Adrenal gland (tissue), 12 donors: ENCODE measurements around the gene TRIM47. TPM values are rescaled to one million over a fixed set of nuclear protein-coding genes. Genes with fewer than 3 reads are reported as not detected.
A peak's percentile ranks its signal among the peaks of the same experiment; 100 is the strongest.

ENCODE experiments used
- DNase-seq, 7 donors: peaks; one replicate each; pipeline ENCODE4 v3.0.0-alpha.2; 2019 to 2020
- H3K27ac ChIP-seq, 5 donors: fragments of 200-600 bp; sonication (generic) in 4 of 5; 1 replicate in 3 of 5; 2 replicates in 2 of 5; pipeline versions ENCODE4 v1.5.1 to v1.8.0; 2016 to 2020; ENCODE audit warnings: mild to moderate bottlenecking in 1 of 5
- H3K27me3 ChIP-seq: fragments of 200-600 bp; 2 replicates; pipeline ENCODE4 v1.8.0; 2021
- H3K36me3 ChIP-seq, 2 donors: fragments of 200-600 bp; replicated peaks in 1 of 2; 1 replicate in 1 of 2; 2 replicates in 1 of 2; pipeline versions ENCODE4 v1.5.1 to v1.8.0; 2018 to 2022
- H3K4me1 ChIP-seq, 2 donors: fragments of 200-600 bp; replicated peaks in 1 of 2; 1 replicate in 1 of 2; 2 replicates in 1 of 2; pipeline versions ENCODE4 v1.5.1 to v1.8.0; 2018 to 2021
- H3K4me3 ChIP-seq, 4 donors: fragments of 200-600 bp; sonication (generic) in 3 of 4; one replicate each; pipeline ENCODE4 v1.5.1; 2016 to 2018
- H3K9me3 ChIP-seq, 3 donors: fragments of 200-600 bp; sonication (generic) in 1 of 3; replicated peaks in 1 of 3; 1 replicate in 2 of 3; 2 replicates in 1 of 3; pipeline versions ENCODE4 v1.5.1 to v1.8.0; 2016 to 2021
- CTCF ChIP-seq, 6 experiments: fragments of 450-650 bp in 4 of 6; fragments of 200-600 bp in 2 of 6; sonication (generic) in 1 of 6; IDR thresholded peaks; 1 replicate in 5 of 6; 2 replicates in 1 of 6; pipeline versions ENCODE4 v1.5.1 to v1.8.0; 2016 to 2021; ENCODE audit warnings: antibody characterized with exemption in 6 of 6, mild to moderate bottlenecking in 2 of 6, moderate library complexity in 1 of 6
- POLR2A ChIP-seq, 2 donors: fragments of 450-650 bp; IDR thresholded peaks; one replicate each; pipeline ENCODE4 v1.6.1; 2017; ENCODE audit warnings: antibody characterized with exemption in 2 of 2, mild to moderate bottlenecking in 2 of 2, moderate library complexity in 1 of 2
- WGBS, 4 donors: extraction: QIAGEN DNeasy Blood & Tissue Kit in 2 of 4; methylation state at CpG; one replicate each; pipeline versions ENCODE4 v1.1.5 to v1.1.7; 2013 to 2017; 5-methylcytosine and 5-hydroxymethylcytosine counted together
- intact Hi-C, 2 donors: fragments of 100-400 bp; cut with DNase I; formaldehyde crosslinking; loops; one replicate each; pipeline versions ENCODE4 v1.14.1 to v1.15.0; 2022 to 2023
- polyA plus RNA-seq, 3 donors: library from polyadenylated mRNA; stranded (reverse); fragments of 200-250 nt in 2 of 3; fragments of 350-450 nt in 1 of 3; fragmentation: Illumina TruSeq in 1 of 3; extraction: RNeasy Lipid Tissue Mini Kit (QIAGEN cat#74804) in 1 of 3; gene quantifications; one replicate each; pipeline ENCODE4 v1.2.3, GENCODE V29; 2013 to 2014
- total RNA-seq, 9 donors: library from RNA; depleted of rRNA in 4 of 9; stranded (reverse); fragments of >200 nt in 4 of 9; fragments of 120-200 nt in 1 of 9; fragmentation: NEBNext Ultra II Directional in 1 of 9; extraction: Animal tissue kit (Norgen Biotek cat#: 25700) in 1 of 9; gene quantifications; one replicate each; pipeline versions ENCODE4 v1.1.0 to v1.2.4, GENCODE V29; 2013 to 2023
- donor health status: healthy with polysubstance abuse.
- donor health status: Bipolar disorder and iron deficiency.
- donor health status: DM: yes; HTN: yes; CAD: no.
- donor health status: DM: no; HTN: no; CAD: no.
- donor health status: DM: no; HTN: no; CAD: no.
- donor health status: DM: yes; HTN: yes; CAD: no.

TRIM47 gene
- total and polyA plus RNA-seq, 12 donors, result 2.8 to 66.1 (median 24.5) TPM

- no peaks in the 10 kb centered on the region for H3K9me3 ChIP-seq
- H3K27ac ChIP-seq, result no peak overlapping the region
- 81 to 87% (median 85%) methylated on average over 6 to 13 of the region's 13 CpGs for WGBS, 4 donors
- DNase-seq, result peak in 1 of 7 donors; percentile 17
- no peak overlapping the region for H3K4me3 ChIP-seq
- intact Hi-C loops, result no loop called here
- peaks cover 0 to 50% of the 10 kb centered on the region in 2 donors for H3K36me3 ChIP-seq
- no peaks in the 10 kb centered on the region for H3K27me3 ChIP-seq
- TF ChIP-seq CTCF (IDR thresholded peaks at IDR 0.05), result no peak
- TF ChIP-seq POLR2A (IDR thresholded peaks at IDR 0.05), result no peak
- H3K4me1 ChIP-seq, result peaks cover 17 to 19% of the 10 kb centered on the region in 2 donors
These were observed 22.5 kb upstream of the TRIM47 start for GRCh38 chr17:75900691-75901533.

- Histone ChIP-seq H3K4me3 (no peak overlapping the region), H3K4me1 (peaks cover 18 to 27% of the 10 kb centered on the region in 2 donors), H3K27ac (no peak overlapping the region), H3K9me3 (no peaks in the 10 kb centered on the region), H3K27me3 (no peaks in the 10 kb centered on the region), H3K36me3 (peaks cover 0 to 50% of the 10 kb centered on the region in 2 donors)
- WGBS, 4 donors, result 91 to 96% (median 93%) methylated on average over 8 to 23 of the region's 23 CpGs
- DNase-seq, result peak in 1 of 7 donors; percentile 14
- intact Hi-C loops, result loop anchor here in 1 of 2 donors (10.0 kb wide), 1 partner anchor 125 kb away; a partner anchor contains a TSS
- TF ChIP-seq POLR2A (IDR thresholded peaks at IDR 0.05) (no peak), CTCF (IDR thresholded peaks at IDR 0.05) (no peak)
These were observed 21.5 kb upstream of the TRIM47 start for GRCh38 chr17:75899767-75900468.

GRCh38 chr17:75899353-75899752 is 21.0 kb upstream of the TRIM47 start:
- Histone ChIP-seq H3K27ac (no peak overlapping the region), H3K36me3 (peaks cover 0 to 50% of the 10 kb centered on the region in 2 donors), H3K4me3 (no peak overlapping the region), H3K27me3 (no peaks in the 10 kb centered on the region), H3K9me3 (no peaks in the 10 kb centered on the region), H3K4me1 (peaks cover 18 to 33% of the 10 kb centered on the region in 2 donors)
- WGBS, 4 donors, result 79 to 88% (median 82%) methylated on average over 8 to 13 of the region's 13 CpGs
- TF ChIP-seq CTCF (IDR thresholded peaks at IDR 0.05) (no peak), POLR2A (IDR thresholded peaks at IDR 0.05) (no peak)
- intact Hi-C loops, result loop anchor here in 1 of 2 donors (10.0 kb wide), 1 partner anchor 125 kb away; a partner anchor contains a TSS
- DNase-seq, result peak in 1 of 7 donors; percentile 14

GRCh38 chr17:75898791-75899190 is 20.4 kb upstream of the TRIM47 start:
- Histone ChIP-seq H3K27me3 (no peaks in the 10 kb centered on the region), H3K9me3 (no peaks in the 10 kb centered on the region), H3K4me3 (no peak overlapping the region), H3K36me3 (peaks cover 0 to 50% of the 10 kb centered on the region in 2 donors), H3K27ac (no peak overlapping the region), H3K4me1 (peaks cover 13 to 30% of the 10 kb centered on the region in 2 donors)
- 91 to 97% (median 94%) methylated on average over 14 to 16 of the region's 16 CpGs for WGBS, 4 donors
- TF ChIP-seq POLR2A (IDR thresholded peaks at IDR 0.05) (no peak), CTCF (IDR thresholded peaks at IDR 0.05) (no peak)
- intact Hi-C loops, result loop anchor here in 1 of 2 donors (10.0 kb wide), 1 partner anchor 124 kb away; a partner anchor contains a TSS
- DNase-seq, result peak in 1 of 7 donors; percentile 19
